GM19467 (cell line): ENCODE results near the gene NUDT22.
A peak's percentile ranks its signal among the peaks of the same experiment; 100 is the strongest.

ENCODE experiments used
- ATAC-seq: cut with Tn5 transposase; IDR thresholded peaks from one replicate; pipeline ENCODE4 v1.9.1; 2021; ENCODE audit warnings: mild to moderate bottlenecking, moderate library complexity; ENCODE audit not compliant: unreplicated experiment

Gene NUDT22

GRCh38 chr11:64225608-64226506 is at the start of gene NUDT22, which contains the start of gene TRPT1:
Gene NUDT22 (plus strand): TSS chr11:64226274. CDS start chr11:64226653, 379 bp downstream.
Gene TRPT1 (minus strand): TSS chr11:64226186. CDS start chr11:64225860, 326 bp downstream.
- ATAC-seq = peak; percentile 42

- ATAC-seq = no peak
Measured at GRCh38 chr11:64176751-64177150, 49.3 kb upstream of the NUDT22 start.

- ATAC-seq = no peak
Measured at GRCh38 chr11:64178203-64178602, 47.9 kb upstream of the NUDT22 start.

GRCh38 chr11:64178951-64179639 is 47.0 kb upstream of the NUDT22 start:
- no peak for ATAC-seq

DNA sequence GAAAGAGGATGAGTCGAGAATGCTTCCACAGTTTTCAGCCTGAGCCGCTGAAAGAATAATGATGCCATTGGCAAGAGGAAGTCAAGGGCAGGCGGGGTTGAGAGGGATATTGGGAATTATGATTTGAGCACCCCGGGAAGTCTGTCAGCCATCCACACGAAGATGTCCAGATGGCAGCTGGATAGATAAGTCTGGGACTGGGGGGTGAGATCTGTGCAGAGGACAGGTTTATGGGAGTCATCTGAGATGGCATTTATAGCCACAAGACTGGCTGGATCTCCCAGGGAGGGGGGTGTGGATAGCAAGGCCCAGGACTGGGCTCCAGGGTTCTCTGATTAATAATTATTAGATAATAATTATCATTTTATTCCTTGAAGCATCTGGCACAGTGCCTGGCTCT is 45.2 kb upstream of the NUDT22 start:
- no peak for ATAC-seq

GRCh38 chr11:64181506-64182411 is 44.3 kb upstream of the NUDT22 start:
- ATAC-seq = no peak

GRCh38 chr11:64183890-64184289 is 42.2 kb upstream of the NUDT22 start:
- ATAC-seq = no peak

DNA sequence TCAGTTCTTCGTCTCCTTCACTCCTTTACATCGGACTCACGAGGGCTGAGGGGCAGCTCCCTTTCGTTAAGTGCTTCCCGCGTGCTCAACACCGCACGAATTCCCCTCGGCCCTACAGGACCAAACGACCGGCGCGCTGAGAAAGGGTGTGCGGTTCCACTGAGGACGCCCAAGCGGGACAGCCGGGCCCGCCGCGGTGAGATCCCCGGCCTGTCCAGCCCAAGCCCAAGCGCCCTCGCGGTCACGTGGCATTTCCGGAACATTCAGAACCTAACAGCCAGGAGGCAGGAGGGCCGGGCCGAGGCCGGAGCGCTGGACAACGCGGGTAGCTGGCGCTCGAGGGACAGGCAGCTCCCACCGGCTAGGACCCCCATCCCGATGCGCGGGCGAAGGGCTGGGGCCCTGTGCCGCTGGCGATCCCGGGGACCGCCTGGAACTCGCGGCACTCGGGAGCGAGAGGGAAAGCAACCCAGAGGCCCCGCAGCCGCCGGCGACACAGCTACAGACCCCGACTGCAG is 40.8 kb upstream of the NUDT22 start:
- ATAC-seq = peak; percentile 26

GRCh38 chr11:64185693-64186491 is 40.2 kb upstream of the NUDT22 start, which contains the start of gene STIP1:
Gene STIP1 (plus strand): TSS chr11:64186171. CDS start chr11:64186262, 91 bp downstream.
- peak; percentile 80 for ATAC-seq

DNA sequence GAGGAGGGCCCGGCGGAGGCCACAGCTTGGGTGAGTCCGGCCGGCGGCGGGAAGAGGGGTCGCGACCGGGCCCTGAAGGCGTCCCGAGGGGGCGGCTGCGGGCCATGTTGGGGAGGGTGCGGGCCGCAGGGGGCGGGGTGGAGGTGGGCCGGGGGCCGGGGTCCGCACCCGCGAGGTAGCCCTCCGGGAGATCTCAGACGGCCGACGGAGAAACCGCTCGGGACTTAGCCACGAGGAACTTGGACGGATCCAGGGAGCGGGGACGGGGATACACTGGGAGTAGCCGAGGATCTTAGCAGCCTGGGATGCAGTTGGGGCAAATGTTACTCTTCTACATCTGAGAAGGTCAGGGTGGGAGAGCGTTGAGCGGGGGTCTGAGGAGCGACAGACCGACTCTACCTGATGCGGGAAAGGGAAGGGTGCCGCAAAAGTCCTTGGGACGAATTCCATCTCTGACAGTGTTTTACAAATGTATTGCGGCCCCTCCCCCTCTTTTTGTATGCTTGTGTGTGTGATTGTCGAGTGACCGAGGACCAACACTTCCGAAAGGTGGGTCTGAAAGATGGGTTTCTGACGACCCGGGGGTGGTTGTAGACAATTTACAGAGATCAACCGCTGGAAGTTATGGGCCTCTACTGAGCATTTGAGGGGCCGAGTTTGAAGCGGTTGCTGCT is 39.4 kb upstream of the NUDT22 start:
- ATAC-seq = no peak

GRCh38 chr11:64192434-64192833 is 33.6 kb upstream of the NUDT22 start:
- ATAC-seq = no peak

- no peak for ATAC-seq
Measured at GRCh38 chr11:64196626-64197025, 29.4 kb upstream of the NUDT22 start.

DNA sequence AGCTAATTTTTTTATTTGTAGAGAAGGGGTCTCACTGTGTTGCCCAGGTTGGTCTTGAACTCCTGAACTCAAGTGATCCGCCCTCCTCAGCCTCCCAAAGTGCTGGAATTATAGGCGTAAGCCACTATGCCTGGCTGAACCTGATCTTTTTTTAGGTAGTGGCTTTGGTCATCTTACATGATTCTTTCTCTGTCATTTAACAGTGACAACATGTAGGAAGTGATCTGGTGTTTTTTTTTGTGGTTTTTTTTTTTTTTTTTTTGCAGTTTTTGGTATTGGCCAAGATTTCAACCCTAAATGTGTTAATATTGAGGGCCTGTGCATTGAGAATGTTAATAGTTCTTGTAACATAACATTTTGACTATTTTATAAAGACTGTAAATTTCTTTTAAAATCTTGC is 27.6 kb upstream of the NUDT22 start:
- ATAC-seq = no peak

GRCh38 chr11:64201543-64201942 is 24.5 kb upstream of the NUDT22 start:
- no peak for ATAC-seq

DNA sequence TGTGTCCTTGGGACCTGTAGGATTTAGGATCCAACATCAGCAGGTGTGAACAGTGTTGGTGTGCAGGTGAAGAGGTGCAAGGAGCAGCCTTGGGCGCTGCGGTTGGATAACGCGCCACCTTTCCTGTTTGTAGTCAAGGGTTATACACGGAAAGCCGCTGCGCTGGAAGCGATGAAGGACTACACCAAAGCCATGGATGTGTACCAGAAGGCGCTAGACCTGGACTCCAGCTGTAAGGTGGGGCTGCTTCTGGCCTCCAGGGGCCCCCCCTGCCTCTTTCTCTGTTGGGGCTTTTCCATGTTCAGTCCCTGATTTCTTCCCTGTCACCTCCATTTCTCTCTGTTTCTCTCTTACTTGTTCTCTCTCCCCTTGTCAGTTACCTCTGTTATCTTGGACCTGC is 23.1 kb upstream of the NUDT22 start:
- ATAC-seq = no peak

DNA sequence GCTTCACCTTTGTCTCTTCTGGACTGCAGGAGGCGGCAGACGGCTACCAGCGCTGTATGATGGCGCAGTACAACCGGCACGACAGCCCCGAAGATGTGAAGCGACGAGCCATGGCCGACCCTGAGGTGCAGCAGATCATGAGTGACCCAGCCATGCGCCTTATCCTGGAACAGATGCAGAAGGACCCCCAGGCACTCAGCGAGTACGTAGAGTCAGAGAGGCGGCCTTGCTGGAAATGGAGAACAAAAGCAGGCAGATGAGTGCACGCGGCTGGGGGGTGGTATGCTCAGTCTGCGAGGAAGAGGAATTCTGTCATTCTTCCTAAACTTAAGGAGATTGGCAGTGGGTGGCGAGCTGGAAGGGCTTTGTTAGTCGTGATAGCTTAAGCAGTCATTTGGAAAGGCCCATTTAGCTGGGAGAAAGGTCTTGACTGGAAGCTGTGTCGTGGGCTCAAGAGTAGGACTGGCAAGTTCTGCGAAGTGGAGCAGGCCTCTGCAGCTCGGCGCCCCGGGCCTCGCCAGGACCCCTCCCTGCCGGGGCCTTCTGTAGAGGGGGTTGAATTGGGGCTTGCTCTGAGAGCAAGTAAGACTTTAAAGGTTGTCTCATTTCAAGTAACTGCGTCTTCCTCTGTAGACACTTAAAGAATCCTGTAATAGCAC is 22.5 kb upstream of the NUDT22 start:
- no peak for ATAC-seq

- no peak for ATAC-seq
Measured at GRCh38 chr11:64204080-64204440, 22.0 kb upstream of the NUDT22 start.

DNA sequence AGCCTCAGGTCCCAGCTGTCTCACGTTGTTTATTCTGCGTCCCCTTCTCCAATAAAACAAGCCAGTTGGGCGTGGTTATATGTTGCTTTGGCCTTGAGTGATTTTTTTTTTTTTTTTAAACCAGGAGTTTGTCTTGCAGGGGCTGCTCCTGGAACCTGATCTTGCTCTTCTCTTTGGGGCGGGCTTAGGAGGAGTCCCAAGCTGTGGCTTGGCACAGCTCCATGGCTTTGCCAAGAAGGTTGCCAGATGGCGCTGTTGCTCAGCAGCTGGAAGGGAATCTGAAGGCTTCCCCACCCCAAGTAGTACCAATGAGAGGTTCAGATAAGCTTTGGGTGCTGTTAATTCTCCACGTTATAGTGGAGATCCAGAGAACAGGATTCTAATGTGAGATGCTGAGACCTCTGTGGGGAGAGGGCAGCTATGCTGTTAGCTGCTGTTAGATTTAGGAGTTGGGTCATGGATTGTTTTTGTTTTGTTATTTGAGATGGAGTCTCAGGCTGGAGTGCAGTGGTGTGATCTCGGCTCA is 21.5 kb upstream of the NUDT22 start:
- no peak for ATAC-seq
